Measurements from ENCODE around the gene CLEC16A. TPM values are rescaled to one million over a fixed set of nuclear protein-coding genes. Genes with fewer than 3 reads are reported as not detected.

Gene CLEC16A
- total and polyA plus RNA-seq, 9 of the 15 experiments (the other 6 are each of a cell fraction or from before 2014, with no cell fraction given): 1.00 to 22.3 (median 10.0) TPM

- TF ChIP-seq GTF2B (IDR thresholded peaks at IDR 0.05; ENCODE audit: extremely low read depth, insufficient read length) (no peak), RBFOX2 (IDR thresholded peaks at IDR 0.05; ENCODE audit: low read depth, low read length) (no peak), STAT5A (IDR thresholded peaks at IDR 0.05; ENCODE audit: borderline replicate concordance, low read length) (no peak), SUPT5H (IDR thresholded peaks at IDR 0.05) (no peak), CXXC5 (CRISPR knock-in tag; IDR thresholded peaks at IDR 0.05) (0 out of 2 replicates have a peak, but pooled peaks have one; percentile 28), RBM25 (IDR thresholded peaks at IDR 0.05; ENCODE audit: low read depth, low read length, severe bottlenecking) (no peak), ZNF311 (CRISPR knock-in tag; IDR thresholded peaks at IDR 0.05) (no peak), RAD21 (CRISPR knock-in tag; conservative IDR thresholded peaks at IDR 0.05 in 1 of 2, IDR thresholded peaks at IDR 0.05 in 1 of 2) (peak in 1 of 2 experiments; percentile 26; a peak in 1 of 4 replicates), BHLHE40 (IDR thresholded peaks at IDR 0.05; ENCODE audit: low read length) (no peak), STAG1 (CRISPR knock-in tag; IDR thresholded peaks at IDR 0.05; ENCODE audit: borderline replicate concordance) (peak; percentile 11; the same call in 1 of the 2 replicates), TBP (optimal IDR thresholded peaks at IDR 0.05; ENCODE audit: low read depth, low read length) (no peak), NRF1 (conservative IDR thresholded peaks at IDR 0.05 in 1 of 2, IDR thresholded peaks at IDR 0.05 in 1 of 2) (no peak), MYC (IDR thresholded peaks at IDR 0.05; ENCODE audit: low read depth, low read length) (no peak), MYC (CRISPR knock-in tag; IDR thresholded peaks at IDR 0.05; ENCODE audit: borderline replicate concordance, low read depth) (no peak), ATF1 (CRISPR knock-in tag; IDR thresholded peaks at IDR 0.05) (no peak), ATF1 (tag; IDR thresholded peaks at IDR 0.05) (no peak), TGIF2 (CRISPR knock-in tag; IDR thresholded peaks at IDR 0.05) (no peak), ZFP30 (CRISPR knock-in tag; IDR thresholded peaks at IDR 0.05; ENCODE audit: borderline replicate concordance) (no peak)
Measured at GRCh38 chr16:10988164-10988803, 43.9 kb downstream of the CLEC16A start (continued).

Data from K562 (cell line).